Left ventricle myocardium inferior (tissue), 1 donor: ENCODE measurements around the gene HSD3B1. TPM values are rescaled to one million over a fixed set of nuclear protein-coding genes. Genes with fewer than 3 reads are reported as not detected.

ENCODE experiments used
- DNase-seq: peaks from one replicate; pipeline ENCODE4 v3.0.0-alpha.2; 2020
- H3K27ac ChIP-seq: fragments of 200-600 bp; replicated peaks from 2 replicates; pipeline ENCODE4 v1.8.0; 2021
- H3K27me3 ChIP-seq: fragments of 200-600 bp; 2 replicates; pipeline ENCODE4 v1.8.0; 2021; ENCODE audit warnings: low read depth
- H3K36me3 ChIP-seq: fragments of 200-600 bp; 2 replicates; pipeline ENCODE4 v1.8.0; 2021
- H3K4me1 ChIP-seq: fragments of 200-600 bp; 2 replicates; pipeline ENCODE4 v1.8.0; 2021
- H3K4me3 ChIP-seq: fragments of 200-600 bp; 2 replicates; pipeline ENCODE4 v1.8.0; 2021; ENCODE audit warnings: mild to moderate bottlenecking, moderate library complexity
- H3K9me3 ChIP-seq: fragments of 200-600 bp; replicated peaks from 2 replicates; pipeline ENCODE4 v1.8.0; 2021
- CTCF ChIP-seq: fragments of 200-600 bp; IDR thresholded peaks from 2 replicates; pipeline ENCODE4 v1.8.0; 2021; ENCODE audit warnings: antibody characterized with exemption, mild to moderate bottlenecking, borderline replicate concordance
- intact Hi-C: fragments of 100-400 bp; cut with micrococcal nuclease; formaldehyde crosslinking; loops from one replicate; pipeline ENCODE4 v1.11.0; 2022
- total RNA-seq: library from RNA; stranded (reverse); fragmentation: NEBNext Ultra II Directional; extraction: Animal tissue kit (Norgen Biotek cat#: 25700); gene quantifications from one replicate; pipeline ENCODE4 v1.2.1, GENCODE V29; 2021
- donor health status: DM: no; HTN: yes; CAD: no; lungs with severe emphysema.

The HSD3B1 gene
- total RNA-seq, 1 donor from 2014 or later = not detected

- intact Hi-C loops = no loop called here
- H3K36me3 ChIP-seq = no peaks in the 10 kb centered on the region
- H3K27me3 ChIP-seq = no peaks in the 10 kb centered on the region
- TF ChIP-seq CTCF = no peak
- H3K27ac ChIP-seq = no peak overlapping the region
- no peaks in the 10 kb centered on the region for H3K4me1 ChIP-seq
- H3K9me3 ChIP-seq = no peaks in the 10 kb centered on the region
- H3K4me3 ChIP-seq = no peak overlapping the region
- DNase-seq = no peak
Observed at GRCh38 chr1:119481951-119482350, 25.1 kb upstream of the HSD3B1 start.

GRCh38 chr1:119482517-119483425 is 24.2 kb upstream of the HSD3B1 start:
- intact Hi-C loops = no loop called here
- Histone ChIP-seq H3K9me3 (no peaks in the 10 kb centered on the region), H3K36me3 (no peaks in the 10 kb centered on the region), H3K4me1 (no peaks in the 10 kb centered on the region), H3K4me3 (no peak overlapping the region), H3K27me3 (no peaks in the 10 kb centered on the region), H3K27ac (no peak overlapping the region)
- no peak for TF ChIP-seq CTCF
- no peak for DNase-seq

GRCh38 chr1:119483441-119484200 is 23.4 kb upstream of the HSD3B1 start:
- H3K36me3 ChIP-seq = no peaks in the 10 kb centered on the region
- intact Hi-C loops = no loop called here
- H3K9me3 ChIP-seq = no peaks in the 10 kb centered on the region
- no peak overlapping the region for H3K4me3 ChIP-seq
- no peak for DNase-seq
- no peak overlapping the region for H3K27ac ChIP-seq
- H3K4me1 ChIP-seq = no peaks in the 10 kb centered on the region
- no peaks in the 10 kb centered on the region for H3K27me3 ChIP-seq
- no peak for TF ChIP-seq CTCF

GRCh38 chr1:119485201-119485600 is 21.8 kb upstream of the HSD3B1 start:
- Histone ChIP-seq H3K4me1 (no peaks in the 10 kb centered on the region), H3K27me3 (no peaks in the 10 kb centered on the region), H3K36me3 (no peaks in the 10 kb centered on the region), H3K4me3 (no peak overlapping the region), H3K9me3 (no peaks in the 10 kb centered on the region), H3K27ac (no peak overlapping the region)
- intact Hi-C loops = no loop called here
- DNase-seq = no peak
- no peak for TF ChIP-seq CTCF

GRCh38 chr1:119488216-119488615 is 18.8 kb upstream of the HSD3B1 start:
- no peak overlapping the region for H3K4me3 ChIP-seq
- H3K27me3 ChIP-seq = no peaks in the 10 kb centered on the region
- TF ChIP-seq CTCF = no peak
- intact Hi-C loops = no loop called here
- no peaks in the 10 kb centered on the region for H3K4me1 ChIP-seq
- H3K27ac ChIP-seq = no peak overlapping the region
- no peaks in the 10 kb centered on the region for H3K36me3 ChIP-seq
- H3K9me3 ChIP-seq = peaks cover 7% of the 10 kb centered on the region
- DNase-seq = no peak
